Smooth muscle cell (in vitro differentiated cells): ENCODE results near the gene STK25. TPM values are rescaled to one million over a fixed set of nuclear protein-coding genes. Genes with fewer than 3 reads are reported as not detected.
"Not testable (repeated sequence)": the region's sequence is repeated elsewhere in the genome, so short reads cannot be mapped to it uniquely, and the experiment has no call there.

Source experiments
- DNase-seq: peaks from one replicate; lab custom pipeline; 2025; ENCODE audit not compliant: unreplicated experiment; lab: John Stamatoyannopoulos, UW
- H2AFZ ChIP-seq: fragments of 200-600 bp; sonication (generic); 2 replicates; pipeline ENCODE4 v1.6.0; 2016; ENCODE audit warnings: antibody characterized with exemption, low read depth, mild to moderate bottlenecking
- H3F3A ChIP-seq: fragments of 200-600 bp; sonication (generic); 2 replicates; pipeline ENCODE4 v1.6.0; 2017; ENCODE audit warnings: antibody characterized with exemption, low read depth
- H3K27ac ChIP-seq: fragments of 200-600 bp; sonication (generic); 2 replicates; pipeline ENCODE4 v1.5.1; 2016; ENCODE audit warnings: low read depth, mild to moderate bottlenecking
- H3K27me3 ChIP-seq: fragments of 200-600 bp; sonication (generic); 2 replicates; pipeline ENCODE4 v1.6.1; 2016; ENCODE audit warnings: low read depth, mild to moderate bottlenecking
- H3K36me3 ChIP-seq: fragments of 200-600 bp; sonication (generic); 2 replicates; pipeline ENCODE4 v1.5.1; 2016; ENCODE audit warnings: low read depth
- H3K4me1 ChIP-seq: fragments of 200-600 bp; sonication (generic); 2 replicates; pipeline ENCODE4 v1.5.1; 2016; ENCODE audit warnings: low read depth
- H3K4me2 ChIP-seq: fragments of 200-600 bp; sonication (generic); 2 replicates; pipeline ENCODE4 v1.6.0; 2016; ENCODE audit warnings: mild to moderate bottlenecking
- H3K4me3 ChIP-seq: fragments of 200-600 bp; sonication (generic); 2 replicates; pipeline ENCODE4 v1.5.1; 2016; ENCODE audit warnings: mild to moderate bottlenecking
- H3K79me2 ChIP-seq: fragments of 200-600 bp; sonication (generic); 2 replicates; pipeline ENCODE4 v1.6.0; 2016; ENCODE audit warnings: low read depth, mild to moderate bottlenecking
- H3K9ac ChIP-seq: fragments of 200-600 bp; sonication (generic); 2 replicates; pipeline ENCODE4 v1.6.0; 2016; ENCODE audit warnings: low read depth
- H3K9me3 ChIP-seq: fragments of 200-600 bp; sonication (generic); replicated peaks from 2 replicates; pipeline ENCODE4 v1.5.1; 2016; ENCODE audit warnings: low read depth
- H4K20me1 ChIP-seq: fragments of 200-600 bp; sonication (generic); 2 replicates; pipeline ENCODE4 v1.6.0; 2016; ENCODE audit warnings: low read depth
- WGBS: methylation state at CpG from one replicate; pipeline ENCODE4 v1.1.7; 2016; ENCODE audit warnings: low lambda C conversion rate; 5-methylcytosine and 5-hydroxymethylcytosine counted together
- polyA plus RNA-seq: library from polyadenylated mRNA; unstranded; fragments of >200 nt; fragmentation: Nextera tagmentation; extraction: Ambion mirVana; gene quantifications from 2 replicates; pipeline ENCODE4 v1.2.1, GENCODE V29; 2016
- total RNA-seq: library from RNA; depleted of rRNA; stranded (reverse); fragments of >200 nt; gene quantifications from 2 replicates; pipeline ENCODE4 v1.2.3, GENCODE V29; 2014
- TF ChIP-seq, protein P1 (sequence below): fragments of 200-600 bp; sonication (generic); IDR thresholded peaks from 2 replicates; pipeline ENCODE4 v1.5.1; 2017; ENCODE audit warnings: borderline replicate concordance, mild to moderate bottlenecking, antibody characterized with exemption; ENCODE audit not compliant: insufficient read depth, poor library complexity, severe bottlenecking

Gene STK25
- total and polyA plus RNA-seq, 2 experiments from 2014 or later, result 200 to 212 TPM

DNA sequence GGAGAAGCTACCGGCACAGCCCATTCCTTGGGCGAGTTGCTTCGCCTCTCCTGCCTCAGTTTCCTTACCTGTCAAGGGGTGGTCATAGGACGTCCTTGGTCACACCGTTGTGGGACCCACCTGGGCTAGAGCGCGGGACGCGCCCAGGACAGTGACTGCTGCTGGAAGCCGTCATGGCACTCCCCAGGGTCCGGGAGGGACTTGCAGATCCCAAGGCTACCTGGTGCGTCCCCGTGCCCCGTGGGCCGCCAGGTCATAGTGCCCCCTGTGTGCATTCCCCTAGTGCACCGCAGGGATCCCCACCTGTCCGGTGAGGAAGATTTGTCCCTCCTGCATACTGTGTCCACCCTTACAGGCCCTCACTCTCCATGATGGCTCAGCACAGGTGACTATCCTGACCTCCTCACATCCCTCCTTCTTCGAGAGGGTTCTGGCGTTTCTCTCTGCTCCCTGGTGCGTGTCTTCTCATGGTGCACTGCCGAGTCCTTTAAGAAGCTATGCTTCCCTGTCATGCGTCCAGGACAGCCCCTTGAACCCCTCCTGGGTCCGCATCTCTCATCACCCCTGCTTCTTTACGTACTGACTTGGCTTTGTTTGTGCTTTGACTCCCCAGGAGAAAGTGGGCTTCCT, 886 bp upstream of the STK25 start:
- H3K9ac ChIP-seq, result peak overlapping the region; percentile 70
- TF ChIP-seq, protein P1, sequence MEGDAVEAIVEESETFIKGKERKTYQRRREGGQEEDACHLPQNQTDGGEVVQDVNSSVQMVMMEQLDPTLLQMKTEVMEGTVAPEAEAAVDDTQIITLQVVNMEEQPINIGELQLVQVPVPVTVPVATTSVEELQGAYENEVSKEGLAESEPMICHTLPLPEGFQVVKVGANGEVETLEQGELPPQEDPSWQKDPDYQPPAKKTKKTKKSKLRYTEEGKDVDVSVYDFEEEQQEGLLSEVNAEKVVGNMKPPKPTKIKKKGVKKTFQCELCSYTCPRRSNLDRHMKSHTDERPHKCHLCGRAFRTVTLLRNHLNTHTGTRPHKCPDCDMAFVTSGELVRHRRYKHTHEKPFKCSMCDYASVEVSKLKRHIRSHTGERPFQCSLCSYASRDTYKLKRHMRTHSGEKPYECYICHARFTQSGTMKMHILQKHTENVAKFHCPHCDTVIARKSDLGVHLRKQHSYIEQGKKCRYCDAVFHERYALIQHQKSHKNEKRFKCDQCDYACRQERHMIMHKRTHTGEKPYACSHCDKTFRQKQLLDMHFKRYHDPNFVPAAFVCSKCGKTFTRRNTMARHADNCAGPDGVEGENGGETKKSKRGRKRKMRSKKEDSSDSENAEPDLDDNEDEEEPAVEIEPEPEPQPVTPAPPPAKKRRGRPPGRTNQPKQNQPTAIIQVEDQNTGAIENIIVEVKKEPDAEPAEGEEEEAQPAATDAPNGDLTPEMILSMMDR, result no peak

DNA sequence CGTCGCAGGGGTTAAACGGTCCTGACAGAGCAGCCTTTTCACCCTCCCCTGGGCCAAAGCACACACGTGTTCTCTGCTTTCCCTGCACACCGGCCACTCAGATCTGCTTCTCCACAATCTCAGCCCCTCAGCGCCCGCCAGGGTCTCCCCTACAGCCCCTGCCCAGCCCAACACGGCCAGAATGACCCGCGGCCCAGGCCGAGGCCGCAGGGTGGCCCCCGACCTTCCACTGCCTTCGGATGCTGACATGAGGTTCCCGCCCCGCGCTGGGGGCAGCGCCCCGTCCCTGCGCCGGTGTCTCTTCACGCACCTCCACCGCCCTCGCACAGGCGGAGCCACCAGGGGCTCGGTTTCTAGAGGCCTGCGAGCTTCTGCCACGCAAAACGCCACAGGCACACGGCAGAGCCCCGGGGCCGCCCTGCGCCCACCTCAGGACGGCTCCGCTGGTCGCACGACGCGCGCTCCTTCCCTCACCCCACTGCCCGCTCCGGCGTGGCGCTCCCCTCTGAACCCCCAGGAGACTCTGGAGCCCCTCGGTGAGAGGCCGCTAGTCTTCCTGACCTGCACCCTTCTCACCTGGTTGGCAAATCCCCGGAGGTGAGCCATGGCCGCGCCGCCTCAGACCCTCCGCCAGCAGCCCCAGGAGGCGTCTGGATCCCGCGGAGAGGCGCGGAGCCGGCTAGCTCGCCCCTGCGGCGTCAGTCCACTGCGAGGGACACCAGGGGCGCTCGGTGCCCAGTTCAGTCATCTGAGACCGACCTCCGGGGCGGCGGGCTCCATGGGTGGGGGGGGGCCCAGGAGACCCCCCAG, 749 bp downstream of the STK25 start:
- no peaks in the 10 kb centered on the region for H3K36me3 ChIP-seq
- H2AFZ ChIP-seq, result no peak overlapping the region
- H3K79me2 ChIP-seq, result peaks cover 57% of the 10 kb centered on the region
- peak overlapping the region; percentile 75 for H3K9ac ChIP-seq
- no peaks in the 10 kb centered on the region for H3F3A ChIP-seq
- peak overlapping the region; percentile 100 for H3K4me3 ChIP-seq
- H3K27me3 ChIP-seq, result no peaks in the 10 kb centered on the region
- peaks cover 52% of the 10 kb centered on the region for H4K20me1 ChIP-seq
- no peaks in the 10 kb centered on the region for H3K9me3 ChIP-seq
- H3K27ac ChIP-seq, result peak overlapping the region; percentile 72
- peaks cover 23% of the 10 kb centered on the region for H3K4me1 ChIP-seq
- H3K4me2 ChIP-seq, result peak overlapping the region; percentile 95
- DNase-seq, result peak; percentile 72
- under 1% methylated on average over 59 of the region's 67 CpGs for WGBS
- TF ChIP-seq, protein P1, result peak; percentile 13

More for the DNA sequence above, 886 bp upstream of the STK25 start:
- Histone ChIP-seq H3K27ac (peak overlapping the region; percentile 72), H3K27me3 (no peaks in the 10 kb centered on the region), H3K79me2 (peaks cover 41% of the 10 kb centered on the region), H3K4me2 (peak overlapping the region; percentile 95), H4K20me1 (peaks cover 37% of the 10 kb centered on the region), H2AFZ (peak overlapping the region; percentile 94), H3K4me3 (peak overlapping the region; percentile 100), H3K36me3 (no peaks in the 10 kb centered on the region), H3K9me3 (no peaks in the 10 kb centered on the region), H3K4me1 (peaks cover 23% of the 10 kb centered on the region), H3F3A (no peaks in the 10 kb centered on the region)
- WGBS, result 49% methylated on average over 24 of the region's 24 CpGs
- DNase-seq, result no peak

DNA sequence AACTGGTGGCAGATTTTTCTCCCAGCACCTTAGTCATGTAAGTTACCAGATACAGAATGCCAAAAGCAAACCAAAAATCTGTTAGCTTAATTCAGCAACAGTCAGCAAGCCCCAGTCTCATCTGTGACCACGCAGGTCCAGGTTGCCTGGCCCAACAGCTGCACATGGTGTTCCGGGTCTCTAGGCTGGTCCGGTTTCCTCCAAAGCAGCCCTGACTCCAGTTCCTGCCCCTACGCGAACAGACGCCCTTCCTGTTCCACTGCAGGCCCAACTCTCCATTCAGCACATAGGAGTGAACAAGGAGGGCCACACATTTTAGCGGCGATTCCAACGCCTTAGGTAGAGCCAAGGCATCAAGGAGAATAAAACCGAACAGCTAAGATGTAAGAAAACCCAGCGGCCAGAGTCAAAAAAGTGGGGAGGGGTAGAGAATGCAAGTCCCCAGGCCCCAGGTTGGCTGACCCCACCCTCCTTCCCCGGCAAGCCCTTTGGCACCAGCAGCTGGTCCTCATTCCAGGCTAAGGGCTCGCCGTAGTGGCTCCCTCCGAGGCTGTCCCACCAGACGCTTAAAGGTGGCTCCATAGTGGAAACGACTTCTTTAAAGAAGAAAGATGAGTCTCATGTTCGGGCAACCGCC, 1.5 kb downstream of the STK25 start:
- Histone ChIP-seq H3K9ac (peak overlapping the region; percentile 75), H3K4me3 (peak overlapping the region; percentile 100), H3K4me1 (peaks cover 23% of the 10 kb centered on the region), H3K36me3 (no peaks in the 10 kb centered on the region), H2AFZ (no peak overlapping the region), H4K20me1 (peaks cover 59% of the 10 kb centered on the region), H3K4me2 (peak overlapping the region; percentile 95), H3K9me3 (no peaks in the 10 kb centered on the region), H3K27ac (no peak overlapping the region), H3F3A (no peaks in the 10 kb centered on the region), H3K79me2 (peaks cover 65% of the 10 kb centered on the region), H3K27me3 (no peaks in the 10 kb centered on the region)
- TF ChIP-seq, protein P1, result no peak
- 34% methylated on average over 19 of the region's 19 CpGs for WGBS
- DNase-seq, result no peak

DNA sequence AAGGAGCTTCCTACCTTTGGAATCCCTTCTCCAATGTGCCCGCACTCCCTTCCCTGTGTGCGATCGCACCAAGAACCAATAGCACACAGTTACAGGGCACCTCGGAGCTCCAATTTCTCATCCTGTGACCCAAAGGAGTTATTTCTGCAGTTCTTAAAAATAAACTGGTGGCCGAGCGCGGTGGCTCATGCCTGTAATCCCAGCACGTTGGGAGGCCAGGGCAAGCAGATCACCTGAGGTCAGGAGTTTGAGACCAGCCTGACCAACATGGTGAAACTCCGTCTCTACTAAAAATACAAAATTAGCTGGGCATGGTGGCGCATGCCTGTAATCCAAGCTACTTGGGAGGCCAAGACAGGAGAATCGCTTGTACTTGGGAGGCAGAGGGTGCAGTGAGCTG, 2.1 kb downstream of the STK25 start:
- H3K9me3 ChIP-seq, H2AFZ ChIP-seq, H3K9ac ChIP-seq, H3K27me3 ChIP-seq, DNase-seq, H3K27ac ChIP-seq, H3K36me3 ChIP-seq, H3F3A ChIP-seq: not testable (repeated sequence)
- H3K79me2 ChIP-seq, result peaks cover 71% of the 10 kb centered on the region
- peaks cover 65% of the 10 kb centered on the region for H4K20me1 ChIP-seq
- peaks cover 23% of the 10 kb centered on the region for H3K4me1 ChIP-seq
- peak overlapping the region; percentile 100 for H3K4me3 ChIP-seq
- H3K4me2 ChIP-seq, result peak overlapping the region; percentile 95
- 95% methylated on average over 11 of the region's 11 CpGs for WGBS
